ENCODE results near the gene CTDP1.
"Not testable (repeated sequence)": the region's sequence is repeated elsewhere in the genome, so short reads cannot be mapped to it uniquely, and the experiment has no call there.

Gene CTDP1

DNA sequence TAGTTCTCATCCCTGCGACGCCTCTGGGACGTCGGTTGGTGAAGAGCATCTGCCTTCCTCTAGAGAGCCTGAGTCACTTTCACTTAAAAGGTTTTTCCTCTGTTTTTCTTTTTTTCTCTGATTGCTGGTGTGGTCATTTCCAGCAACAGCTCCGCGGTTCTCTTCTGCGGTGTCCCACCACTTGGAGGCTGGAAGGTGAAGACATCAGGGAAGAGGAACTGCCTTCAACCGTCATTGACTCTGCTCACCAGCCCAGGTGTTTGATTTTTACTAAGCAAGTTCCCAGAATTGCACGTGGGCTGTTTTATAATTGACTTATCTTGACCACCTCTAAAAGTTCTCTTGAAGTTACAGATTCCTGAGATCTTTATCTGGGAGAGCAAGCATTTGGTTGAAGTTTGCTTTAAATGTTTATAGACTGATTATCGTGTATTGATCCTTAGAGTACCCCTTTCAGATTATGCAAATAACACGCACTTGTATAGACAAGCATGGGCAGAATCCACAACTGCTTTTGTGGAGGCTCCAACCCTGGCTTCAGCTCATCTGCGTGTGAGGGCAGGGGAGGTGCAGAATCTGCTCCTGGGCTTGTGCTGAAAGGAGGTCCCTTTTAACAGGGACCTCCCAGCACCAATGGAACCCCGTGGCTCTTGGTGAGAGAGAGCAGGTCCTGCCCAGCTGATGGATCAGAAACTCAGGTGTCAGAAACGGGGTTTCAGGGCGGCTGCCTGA lies 3.5 kb downstream of the CTDP1 start:
- DNase-seq: no peak

DNA sequence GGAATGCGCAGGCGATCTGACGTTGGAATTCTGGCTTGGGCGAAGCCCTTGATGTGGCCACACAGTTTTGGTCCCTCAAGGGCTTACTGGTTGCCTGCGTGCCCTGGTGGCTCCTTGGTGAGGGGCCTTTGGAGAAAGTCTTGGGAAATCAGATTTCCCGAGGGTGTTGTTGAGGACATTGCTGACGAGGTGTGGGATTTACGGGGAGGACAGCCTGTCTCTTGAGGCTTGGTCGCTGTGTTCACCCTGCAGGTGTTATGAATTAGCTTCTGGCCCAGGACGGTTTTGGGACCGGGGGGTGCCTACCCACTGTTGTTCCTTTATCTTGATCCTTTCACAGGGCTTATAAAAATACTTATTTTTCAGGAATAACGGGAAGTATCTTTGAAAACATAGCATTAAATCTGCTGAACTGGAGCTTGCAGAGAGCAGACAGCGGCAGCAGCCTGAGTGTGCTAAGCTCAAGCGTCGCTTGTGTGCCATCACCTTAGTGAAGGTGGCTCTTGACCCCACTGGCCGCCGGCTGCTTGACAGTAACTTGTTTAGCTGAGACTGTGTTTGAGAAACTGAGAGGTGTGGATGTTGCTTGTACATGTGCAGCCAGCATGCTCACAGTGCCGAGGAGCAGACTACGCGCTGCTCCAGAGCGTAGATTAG lies 4.2 kb downstream of the CTDP1 start:
- no peak for DNase-seq

DNA sequence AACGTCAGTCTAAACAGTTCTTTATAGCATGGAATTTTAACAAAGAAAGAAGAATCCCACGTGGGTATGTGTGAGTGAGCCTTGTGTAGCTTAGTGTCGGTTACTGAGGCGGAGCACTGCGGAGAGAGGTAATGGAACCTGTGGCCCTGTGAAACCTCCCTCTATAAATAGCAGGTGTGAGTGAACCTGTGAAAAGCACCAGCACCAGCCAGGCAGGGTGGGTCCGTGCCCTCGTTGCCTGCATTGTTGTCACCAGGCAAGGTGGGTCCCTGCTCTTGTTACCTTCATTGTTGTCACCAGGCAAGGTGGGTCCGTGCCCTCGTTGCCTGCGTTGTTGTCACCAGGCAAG lies 4.7 kb downstream of the CTDP1 start:
- no peak for DNase-seq

DNA sequence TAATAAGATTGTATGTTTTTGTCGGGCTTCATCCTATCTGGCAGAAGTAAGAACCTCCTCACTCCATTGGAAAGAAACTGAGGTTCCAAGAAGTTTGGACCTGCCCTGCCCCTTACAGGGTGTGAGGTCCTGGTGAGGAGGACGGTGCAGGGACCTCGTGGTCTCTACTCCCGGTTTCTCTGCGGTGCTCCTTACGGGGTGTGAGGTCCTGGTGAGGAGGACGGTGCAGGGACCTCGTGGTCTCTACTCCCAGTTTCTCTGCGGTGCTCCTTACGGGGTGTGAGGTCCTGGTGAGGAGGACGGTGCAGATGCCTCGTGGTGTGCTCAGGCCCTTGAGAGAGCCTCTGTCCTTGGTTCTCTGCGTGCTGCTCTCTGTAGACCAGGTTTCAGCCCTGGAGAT lies 5.2 kb downstream of the CTDP1 start:
- no peak for DNase-seq

DNA sequence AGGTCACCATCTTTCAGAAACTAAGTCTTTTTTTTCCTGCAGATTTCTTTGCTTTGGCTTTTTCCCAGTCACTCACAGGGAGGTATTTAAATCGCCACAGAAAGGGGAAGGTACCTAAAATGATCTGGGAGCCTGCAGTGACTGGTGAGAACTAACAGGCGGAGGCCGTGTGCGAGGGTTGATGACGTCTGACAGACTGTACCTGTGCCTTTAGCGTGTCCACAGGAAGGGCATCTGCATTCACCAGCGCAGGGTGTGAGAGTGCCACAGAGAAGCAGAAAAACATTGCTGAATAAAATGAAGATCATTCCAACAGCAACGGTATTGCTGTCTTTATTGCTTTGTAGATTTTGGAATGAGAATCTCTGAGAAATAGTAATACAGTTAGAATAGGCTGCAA lies 5.7 kb downstream of the CTDP1 start:
- no peak for DNase-seq

DNA sequence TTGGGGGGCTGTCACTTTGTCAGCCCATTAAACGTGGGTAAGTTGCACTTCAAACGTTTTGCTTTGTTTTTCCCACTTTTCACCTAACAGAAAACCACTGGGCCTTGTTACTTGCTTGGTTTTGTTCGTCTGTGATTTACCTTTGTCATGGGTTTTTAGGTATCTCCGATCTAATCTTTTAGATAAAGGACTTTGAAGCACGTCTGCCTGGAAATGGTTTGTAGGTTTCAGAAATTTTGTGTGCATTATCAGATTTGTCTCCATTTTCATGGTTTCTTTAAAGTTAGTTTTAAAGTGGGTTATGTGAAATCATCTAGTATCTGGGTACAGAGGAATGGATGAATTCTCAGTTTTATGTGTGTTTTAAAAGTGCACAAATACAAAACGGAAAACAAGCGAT lies 6.4 kb downstream of the CTDP1 start:
- DNase-seq: no peak

DNA sequence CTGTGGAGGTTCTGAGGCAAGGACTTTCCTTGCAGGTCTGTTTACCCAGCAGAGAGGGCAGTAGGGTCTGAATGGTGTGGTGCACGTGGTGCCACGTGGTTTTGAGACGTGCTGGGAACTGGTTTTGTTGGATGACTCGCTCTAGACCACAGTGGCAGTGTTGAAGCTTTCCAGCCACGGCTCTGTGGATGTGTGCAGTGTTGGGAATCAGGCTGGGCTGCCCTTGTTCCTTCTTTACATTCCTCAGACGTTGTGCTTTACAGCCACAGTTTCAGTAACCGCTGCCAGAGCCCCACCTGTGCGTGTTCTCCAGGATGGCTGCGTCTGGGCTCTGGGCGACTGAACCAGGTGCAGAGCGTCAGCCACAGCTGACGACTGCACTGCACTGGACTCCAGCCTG lies 8.2 kb downstream of the CTDP1 start:
- DNase-seq: no peak

DNA sequence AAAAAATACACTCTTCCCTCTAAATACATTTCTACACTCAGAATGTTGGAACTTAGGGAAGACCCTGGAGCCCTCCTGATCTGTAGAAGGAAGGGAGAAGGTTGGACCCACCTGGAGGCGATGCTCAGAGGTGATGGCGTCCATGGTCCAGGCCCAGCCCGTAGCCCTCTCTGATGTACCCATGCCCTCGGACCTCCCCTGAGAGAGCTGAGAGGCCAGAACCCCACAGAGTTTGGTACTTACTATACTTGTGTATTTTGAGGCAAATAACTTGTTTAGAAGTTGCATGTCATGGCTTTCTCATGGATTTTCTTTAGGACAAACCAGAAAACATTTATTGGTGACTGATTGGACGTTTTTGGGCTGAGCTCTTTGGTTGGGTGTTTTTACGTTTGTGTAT lies 10.5 kb downstream of the CTDP1 start:
- DNase-seq: no peak

DNA sequence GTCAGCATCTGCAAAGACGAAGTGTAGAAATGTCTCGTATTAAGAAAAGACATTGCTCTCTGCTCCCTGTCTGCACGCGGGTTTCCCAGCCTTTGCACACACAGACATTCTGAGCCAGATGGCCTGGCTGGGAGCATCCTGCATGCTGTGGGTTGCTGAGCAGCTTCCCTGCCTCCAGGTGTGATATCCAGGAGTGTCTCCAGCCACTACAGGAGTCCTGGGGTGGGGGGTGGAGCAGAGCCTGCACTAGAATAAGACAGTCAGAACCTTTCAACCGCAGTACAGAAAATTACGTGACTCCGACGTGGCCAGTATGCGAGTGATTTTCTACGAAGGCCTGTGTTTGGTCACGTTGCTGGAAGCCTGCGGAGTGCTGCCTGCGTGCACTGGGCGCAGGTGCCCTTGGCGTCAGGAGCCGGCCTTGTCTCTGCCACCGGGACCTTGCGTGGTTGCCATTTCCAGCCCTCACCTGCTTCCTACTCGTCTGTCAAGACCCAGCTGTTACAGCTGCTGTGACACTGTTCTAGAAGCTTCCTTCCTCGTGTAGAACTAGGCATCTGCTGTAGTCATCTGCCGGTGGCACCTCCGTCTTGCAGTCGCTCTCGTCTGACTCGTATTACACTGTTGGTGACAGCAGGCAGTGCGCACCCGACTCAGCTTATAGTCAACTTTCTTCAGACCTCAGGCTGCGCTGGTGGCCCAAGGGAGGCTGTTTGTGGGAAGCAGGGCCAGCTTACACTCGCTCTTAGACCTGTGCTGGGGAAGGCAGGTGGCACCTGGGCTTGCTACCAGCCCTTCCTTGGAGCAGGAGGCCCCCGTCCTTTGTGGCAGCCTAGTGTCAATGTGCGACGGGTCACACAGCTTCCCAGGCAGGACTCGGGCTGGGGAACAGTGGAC lies 11.2 kb downstream of the CTDP1 start:
- no peak for DNase-seq

DNA sequence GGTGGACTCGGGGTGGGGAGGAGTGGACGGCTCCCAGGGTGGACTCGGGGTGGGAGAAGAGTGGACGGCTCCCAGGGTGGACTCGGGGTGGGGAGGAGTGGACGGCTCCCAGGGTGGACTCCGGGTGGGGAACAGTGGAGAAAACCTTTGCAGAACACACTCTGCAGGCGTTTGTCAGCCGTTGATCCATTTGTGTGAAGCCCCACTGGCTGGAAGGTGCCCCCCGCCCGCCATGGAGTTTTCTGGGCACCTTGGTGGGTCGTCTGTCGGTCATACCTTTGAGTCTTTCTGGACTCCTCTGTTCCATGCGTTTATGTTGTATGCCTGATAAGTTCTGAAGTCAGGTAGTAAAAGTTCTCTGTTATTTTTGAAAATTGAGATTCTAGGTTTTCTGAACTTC lies 12.5 kb downstream of the CTDP1 start:
- DNase-seq: no peak

DNA sequence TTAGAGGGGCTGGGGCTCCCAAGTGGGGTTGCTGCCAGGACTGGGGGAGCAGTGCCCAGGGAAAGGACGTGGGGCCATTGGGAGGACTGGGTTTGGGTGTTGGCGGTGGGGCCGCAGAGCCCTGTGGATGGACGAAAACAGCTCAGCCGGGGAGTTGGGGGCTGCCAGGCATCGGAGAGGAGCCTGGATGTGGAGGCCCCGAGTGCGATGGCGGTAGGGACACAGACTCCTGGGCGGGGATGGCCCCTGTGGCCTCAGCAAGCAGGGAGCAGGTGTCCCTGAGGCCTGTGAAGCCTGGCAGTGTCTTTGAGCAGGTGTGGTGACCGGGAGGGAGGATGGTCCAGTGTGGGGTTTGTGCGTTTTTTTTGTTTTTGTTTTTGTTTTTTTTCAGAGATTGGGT lies 13.3 kb downstream of the CTDP1 start:
- peak; percentile 46 for DNase-seq

DNA sequence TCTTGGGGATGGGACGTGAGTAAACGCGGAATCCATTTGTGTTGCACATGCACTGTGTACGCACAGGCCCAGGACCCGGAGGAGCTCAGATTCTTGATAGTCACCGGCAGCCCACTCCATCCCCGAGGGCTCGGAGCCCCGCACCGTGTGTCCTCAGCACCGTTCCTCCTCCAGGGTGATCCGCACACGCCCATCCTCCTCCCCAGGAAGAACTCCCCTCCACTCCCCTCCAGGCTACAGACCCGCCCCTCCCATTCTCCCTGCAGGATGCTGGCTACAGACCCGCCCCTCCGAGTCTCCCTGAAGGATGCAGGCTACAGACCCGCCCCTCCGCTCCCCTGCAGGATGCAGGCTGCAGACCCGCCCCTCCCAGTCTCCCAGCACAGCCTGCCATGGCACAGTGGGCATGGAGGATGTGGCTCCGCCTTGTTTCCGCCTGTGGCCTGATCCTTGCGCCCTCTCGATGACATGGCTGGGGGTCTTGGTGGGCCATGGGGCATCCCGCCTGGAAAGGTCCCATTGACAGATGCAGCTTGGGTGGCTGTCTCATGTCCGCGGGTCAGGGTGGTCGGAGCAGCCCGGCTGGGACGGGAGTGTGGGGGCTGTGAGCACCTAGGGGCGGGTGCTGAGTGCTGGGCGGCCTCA lies 14.1 kb downstream of the CTDP1 start:
- no peak for DNase-seq

DNA sequence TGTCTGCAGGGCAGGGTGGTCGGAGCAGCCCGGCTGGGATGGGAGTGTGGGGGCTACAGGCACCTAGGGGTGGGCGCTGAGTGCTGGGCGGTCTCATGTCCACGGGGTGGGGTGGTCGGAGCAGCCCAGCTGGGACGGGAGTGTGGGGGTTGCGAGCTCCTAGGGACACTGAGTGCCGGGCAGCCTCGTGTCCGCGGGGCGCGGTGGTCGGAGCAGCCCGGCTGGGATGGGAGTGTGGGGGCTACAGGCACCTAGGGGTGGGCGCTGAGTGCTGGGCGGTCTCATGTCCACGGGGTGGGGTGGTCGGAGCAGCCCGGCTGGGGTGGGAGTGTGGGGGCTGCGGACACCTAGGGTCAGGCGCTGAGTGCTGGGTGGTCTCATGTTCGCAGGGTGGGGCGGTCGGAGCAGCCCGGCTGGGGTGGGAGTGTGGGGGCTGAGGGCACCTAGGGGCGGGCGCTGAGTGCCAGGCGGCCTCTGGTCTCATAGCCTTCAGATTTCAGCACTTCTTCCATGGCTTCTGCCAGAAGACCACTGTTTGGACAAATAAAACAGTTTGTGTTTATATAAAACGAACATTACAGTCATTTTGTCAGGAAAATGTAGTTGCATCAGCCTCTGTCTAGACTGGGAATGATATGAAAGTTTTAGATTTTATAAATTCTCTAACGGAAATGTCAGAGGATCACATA lies 14.7 kb downstream of the CTDP1 start:
- DNase-seq: not testable (repeated sequence)

DNA sequence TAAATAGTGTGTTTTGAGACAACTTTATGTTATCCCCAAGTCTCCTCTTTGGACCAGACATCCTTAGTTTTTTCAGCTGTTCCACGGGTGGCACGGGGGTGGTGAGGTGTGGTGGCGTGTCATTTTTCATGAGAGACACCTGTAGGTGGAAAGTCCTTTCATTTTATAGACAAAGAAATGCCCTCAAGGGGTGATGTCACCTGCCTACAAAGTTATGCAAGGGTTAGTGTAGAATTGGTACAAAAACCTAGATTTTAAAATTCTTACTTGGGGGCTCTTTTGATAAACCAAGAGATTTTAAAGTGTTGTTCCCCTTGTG lies 15.3 kb downstream of the CTDP1 start:
- no peak for DNase-seq

DNA sequence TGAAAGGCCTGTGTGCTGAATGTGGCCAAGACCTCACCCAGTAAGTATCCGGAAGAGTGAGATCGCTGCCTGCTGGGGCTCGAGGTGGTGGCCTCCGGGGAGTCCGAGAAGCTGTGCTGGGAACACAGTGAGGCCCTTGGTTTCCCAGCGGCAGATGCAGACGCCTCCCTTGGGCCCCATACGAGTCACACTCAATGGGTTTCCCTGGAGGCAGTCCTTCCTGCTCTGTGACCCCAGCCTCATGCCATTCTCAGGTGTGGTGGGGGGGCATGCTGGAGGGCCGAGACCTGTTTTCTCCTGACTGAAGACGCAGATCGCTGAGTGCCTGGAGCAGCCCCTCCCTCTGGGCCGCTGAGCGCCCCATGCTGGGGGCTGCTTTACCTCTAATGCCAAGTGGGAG lies 15.7 kb downstream of the CTDP1 start:
- DNase-seq: no peak

DNA sequence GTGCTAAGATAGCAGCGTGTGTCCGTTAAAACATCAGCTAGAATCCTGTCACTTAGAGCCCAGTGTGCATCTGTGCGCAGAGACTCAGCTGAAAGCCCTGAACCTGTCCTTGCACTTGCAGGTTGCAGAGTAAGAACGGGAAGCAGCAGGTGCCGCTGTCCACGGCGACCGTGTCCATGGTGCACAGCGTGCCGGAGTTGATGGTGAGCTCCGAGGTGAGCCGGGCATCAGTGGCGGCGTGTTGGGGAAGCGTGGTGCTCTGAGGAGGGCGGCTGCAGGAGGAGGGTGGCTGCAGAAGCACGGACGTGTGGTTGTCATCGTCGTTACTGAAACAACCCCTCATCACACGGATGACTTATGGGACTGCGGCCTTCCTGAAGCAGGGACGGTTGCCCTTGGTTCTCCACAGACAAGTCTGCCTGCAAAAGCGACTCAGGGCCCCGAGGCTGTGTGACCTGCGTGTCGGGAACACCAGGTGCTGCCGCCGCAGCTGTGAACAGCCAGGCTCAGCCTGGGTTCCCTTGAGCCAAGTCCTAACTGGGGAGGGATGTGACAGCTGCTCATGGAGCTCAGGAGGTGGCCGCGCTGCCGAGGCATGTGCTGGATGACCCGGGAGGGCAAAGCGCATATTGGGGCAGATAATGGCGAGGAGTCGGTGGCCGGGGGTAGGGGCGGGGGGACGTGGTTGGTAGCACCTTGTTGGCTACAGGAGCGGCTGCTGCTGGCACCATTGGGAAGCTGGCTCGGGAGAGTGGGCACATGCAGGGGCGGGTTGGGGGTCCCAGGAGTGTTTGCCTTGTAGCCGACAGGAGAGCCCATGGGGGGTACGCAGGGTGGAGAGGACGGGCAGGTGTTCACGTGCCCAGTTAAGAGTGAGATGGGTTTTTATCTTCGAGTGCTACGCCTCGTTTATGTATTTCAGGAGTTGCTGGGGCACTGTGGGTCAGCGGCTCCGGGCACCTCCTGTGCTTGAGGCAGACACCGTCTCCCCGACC lies 16.6 kb downstream of the CTDP1 start:
- no peak for DNase-seq

DNA sequence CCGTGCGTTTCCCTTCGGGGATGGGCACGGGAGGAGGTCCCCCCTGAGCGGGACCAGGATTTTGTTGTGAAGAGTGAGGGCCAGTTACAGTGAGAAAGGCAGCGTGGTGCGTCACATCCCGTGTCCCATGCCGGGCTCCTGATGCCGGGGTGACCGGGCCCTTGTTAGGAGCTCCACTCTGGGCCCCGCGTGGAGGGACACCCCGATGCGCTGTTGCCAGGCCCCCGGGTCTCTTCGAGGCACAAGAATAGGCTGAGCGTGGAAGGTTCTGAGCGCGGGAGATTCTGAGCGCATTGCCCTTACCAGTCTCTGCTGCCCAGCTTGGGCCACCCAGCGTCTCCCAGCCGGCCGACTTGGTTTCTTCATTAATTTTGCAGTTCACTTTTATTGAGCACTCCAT lies 17.6 kb downstream of the CTDP1 start:
- DNase-seq: no peak

DNA sequence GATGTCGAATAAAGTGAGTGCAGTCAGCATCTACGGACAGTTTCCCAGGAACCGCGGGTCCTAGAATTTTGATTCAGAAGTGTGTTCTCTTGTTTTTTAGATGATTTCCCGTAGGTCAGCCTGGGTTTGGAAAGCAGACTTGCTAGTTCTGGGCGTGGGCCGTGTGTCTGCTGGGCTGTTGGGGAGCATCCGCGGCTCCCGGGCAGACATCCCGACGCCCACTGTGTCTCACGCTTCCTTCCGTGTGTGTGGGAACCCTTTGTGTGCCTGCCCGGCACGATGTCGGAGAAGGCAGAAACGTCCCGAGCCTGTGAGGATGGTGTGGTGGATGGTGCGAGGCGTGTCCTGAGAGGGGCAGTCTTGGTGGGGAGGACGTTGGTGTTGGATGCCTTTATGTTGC lies 18.4 kb downstream of the CTDP1 start:
- DNase-seq: no peak

DNA sequence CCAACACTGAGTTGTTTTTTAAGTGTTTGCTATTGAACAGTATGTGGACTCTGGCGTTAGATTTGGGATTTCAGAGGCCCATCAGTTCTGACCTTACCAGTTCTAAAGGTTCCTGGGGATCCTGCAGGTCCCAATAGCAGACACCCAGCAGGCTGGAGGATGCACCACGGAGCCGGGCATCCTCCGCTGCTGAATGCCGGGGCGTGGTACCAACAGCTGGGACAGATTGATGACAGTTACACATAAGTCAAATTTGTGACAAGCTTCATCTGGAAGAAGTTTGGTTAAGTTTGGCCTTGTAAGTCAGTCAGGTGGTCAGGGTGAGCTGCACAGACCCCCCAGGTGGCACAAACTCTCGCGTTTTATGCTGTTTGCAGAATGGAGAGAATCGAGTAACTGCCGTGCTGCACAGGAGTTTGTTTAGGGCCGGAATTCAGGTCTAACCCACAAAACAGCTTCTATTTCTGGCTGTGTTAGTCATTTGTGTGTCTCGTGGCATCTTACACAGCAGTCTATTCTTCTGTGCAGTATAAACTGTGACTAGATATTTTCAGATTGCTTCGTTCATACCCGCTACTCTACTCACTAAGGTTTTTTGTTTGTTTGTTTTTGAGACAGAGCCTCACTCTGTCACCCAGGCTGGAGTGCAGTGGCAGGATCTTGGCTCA lies 19.2 kb downstream of the CTDP1 start:
- DNase-seq: no peak

DNA sequence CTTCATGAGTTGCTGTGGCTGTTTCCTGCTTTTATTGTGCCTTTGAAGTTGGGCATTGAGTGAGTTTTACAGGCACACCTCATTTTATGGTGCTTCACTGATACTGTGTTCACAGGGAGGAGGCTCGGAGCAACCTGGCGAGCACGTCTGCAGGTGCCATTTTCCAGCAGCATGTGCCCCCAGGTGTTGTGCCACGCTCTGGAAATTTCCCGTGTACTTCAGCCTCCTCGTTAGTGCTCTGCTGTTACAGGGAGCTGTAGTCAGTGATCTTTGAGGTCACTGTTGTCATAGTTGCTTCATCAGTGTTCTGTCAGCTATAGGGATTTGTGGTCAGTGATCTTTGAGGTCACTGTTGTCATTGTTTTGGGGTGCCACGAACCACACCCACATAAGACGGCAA lies 20.1 kb downstream of the CTDP1 start:
- DNase-seq: no peak

DNA sequence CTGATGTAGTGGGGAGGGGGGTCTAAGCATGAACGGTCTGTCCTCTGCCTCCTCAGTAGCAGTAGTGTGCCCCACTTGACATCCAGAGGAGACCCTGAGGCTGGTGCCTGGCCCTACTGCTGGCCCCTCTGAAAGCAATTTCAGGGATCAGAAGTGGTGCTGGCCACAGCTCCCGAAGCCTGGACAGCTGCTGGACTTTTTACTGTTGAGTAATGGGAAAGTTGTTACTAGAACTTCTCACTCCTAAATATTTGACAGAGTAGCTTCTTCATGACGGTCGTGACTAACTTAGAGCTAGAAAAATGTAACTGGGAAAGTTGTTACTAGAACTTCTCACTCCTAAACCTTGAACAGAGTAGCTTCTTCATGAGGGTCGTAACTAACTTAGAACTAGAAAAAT lies 23.3 kb downstream of the CTDP1 start:
- no peak for DNase-seq

All from NCI-H146 (cell line).